ENCODE results near the gene PAM. TPM values are rescaled to one million over a fixed set of nuclear protein-coding genes. Genes with fewer than 3 reads are reported as not detected.
"Not testable (repeated sequence)": the region's sequence is repeated elsewhere in the genome, so short reads cannot be mapped to it uniquely, and the experiment has no call there.

The PAM gene
- total RNA-seq, 1 donor from 2014 or later, result 200 TPM

DNA sequence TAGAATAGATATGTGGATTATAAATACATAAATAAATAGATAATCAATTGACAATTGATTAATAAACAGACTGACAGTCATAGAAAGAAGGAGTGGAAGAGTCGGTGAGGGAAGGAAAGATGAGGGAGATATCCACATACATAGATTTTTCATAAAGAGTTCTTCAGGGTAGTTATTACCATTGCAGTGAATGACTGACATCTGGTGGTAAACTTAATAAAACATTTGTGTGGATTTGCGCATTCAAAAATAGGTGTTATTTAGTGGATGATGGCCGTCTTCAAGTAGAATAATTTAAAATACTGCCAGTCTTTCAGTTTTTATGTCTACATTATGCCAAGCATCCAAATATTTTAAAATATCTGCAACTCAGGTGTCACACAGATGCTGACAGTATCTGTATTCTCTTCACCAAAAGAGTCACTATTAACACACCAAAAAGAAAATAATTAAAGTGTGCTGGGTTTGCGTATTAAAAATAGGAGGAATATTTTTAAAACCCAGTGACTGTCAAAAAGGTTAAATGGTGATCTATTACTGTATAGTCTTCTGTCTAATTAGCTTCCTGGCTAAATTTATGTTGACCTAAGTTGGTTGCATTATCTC is 286.1 kb downstream of the PAM start:
- TF ChIP-seq, protein P1, sequence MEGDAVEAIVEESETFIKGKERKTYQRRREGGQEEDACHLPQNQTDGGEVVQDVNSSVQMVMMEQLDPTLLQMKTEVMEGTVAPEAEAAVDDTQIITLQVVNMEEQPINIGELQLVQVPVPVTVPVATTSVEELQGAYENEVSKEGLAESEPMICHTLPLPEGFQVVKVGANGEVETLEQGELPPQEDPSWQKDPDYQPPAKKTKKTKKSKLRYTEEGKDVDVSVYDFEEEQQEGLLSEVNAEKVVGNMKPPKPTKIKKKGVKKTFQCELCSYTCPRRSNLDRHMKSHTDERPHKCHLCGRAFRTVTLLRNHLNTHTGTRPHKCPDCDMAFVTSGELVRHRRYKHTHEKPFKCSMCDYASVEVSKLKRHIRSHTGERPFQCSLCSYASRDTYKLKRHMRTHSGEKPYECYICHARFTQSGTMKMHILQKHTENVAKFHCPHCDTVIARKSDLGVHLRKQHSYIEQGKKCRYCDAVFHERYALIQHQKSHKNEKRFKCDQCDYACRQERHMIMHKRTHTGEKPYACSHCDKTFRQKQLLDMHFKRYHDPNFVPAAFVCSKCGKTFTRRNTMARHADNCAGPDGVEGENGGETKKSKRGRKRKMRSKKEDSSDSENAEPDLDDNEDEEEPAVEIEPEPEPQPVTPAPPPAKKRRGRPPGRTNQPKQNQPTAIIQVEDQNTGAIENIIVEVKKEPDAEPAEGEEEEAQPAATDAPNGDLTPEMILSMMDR (conservative IDR thresholded peaks at IDR 0.05; ENCODE audit: low read depth, low read length), result peak; percentile 47
- DNase-seq (ENCODE audit: low read depth), result peak; percentile 12
- no peak overlapping the region for H3K4me3 ChIP-seq (ENCODE audit: low read depth, low read length)

DNA sequence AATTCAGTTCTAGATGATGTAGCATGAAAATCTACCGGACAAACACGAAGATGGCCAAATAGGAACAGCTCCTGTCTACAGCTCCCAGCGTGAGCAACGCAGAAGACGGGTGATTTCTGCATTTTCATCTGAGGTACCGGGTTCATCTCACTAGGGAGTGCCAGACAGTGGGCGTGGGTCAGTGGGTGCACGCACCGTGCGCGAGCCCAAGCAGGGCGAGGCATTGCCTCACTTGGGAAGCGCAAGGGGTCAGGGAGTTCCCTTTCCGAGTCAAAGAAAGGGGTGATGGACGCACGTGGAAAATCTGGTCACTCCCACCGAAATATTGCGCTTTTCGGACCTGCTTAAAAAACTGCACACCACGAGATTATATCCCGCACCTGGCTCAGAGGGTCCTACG is 291.6 kb downstream of the PAM start:
- H3K4me3 ChIP-seq (ENCODE audit: low read depth, low read length), result not testable (repeated sequence)

DNA sequence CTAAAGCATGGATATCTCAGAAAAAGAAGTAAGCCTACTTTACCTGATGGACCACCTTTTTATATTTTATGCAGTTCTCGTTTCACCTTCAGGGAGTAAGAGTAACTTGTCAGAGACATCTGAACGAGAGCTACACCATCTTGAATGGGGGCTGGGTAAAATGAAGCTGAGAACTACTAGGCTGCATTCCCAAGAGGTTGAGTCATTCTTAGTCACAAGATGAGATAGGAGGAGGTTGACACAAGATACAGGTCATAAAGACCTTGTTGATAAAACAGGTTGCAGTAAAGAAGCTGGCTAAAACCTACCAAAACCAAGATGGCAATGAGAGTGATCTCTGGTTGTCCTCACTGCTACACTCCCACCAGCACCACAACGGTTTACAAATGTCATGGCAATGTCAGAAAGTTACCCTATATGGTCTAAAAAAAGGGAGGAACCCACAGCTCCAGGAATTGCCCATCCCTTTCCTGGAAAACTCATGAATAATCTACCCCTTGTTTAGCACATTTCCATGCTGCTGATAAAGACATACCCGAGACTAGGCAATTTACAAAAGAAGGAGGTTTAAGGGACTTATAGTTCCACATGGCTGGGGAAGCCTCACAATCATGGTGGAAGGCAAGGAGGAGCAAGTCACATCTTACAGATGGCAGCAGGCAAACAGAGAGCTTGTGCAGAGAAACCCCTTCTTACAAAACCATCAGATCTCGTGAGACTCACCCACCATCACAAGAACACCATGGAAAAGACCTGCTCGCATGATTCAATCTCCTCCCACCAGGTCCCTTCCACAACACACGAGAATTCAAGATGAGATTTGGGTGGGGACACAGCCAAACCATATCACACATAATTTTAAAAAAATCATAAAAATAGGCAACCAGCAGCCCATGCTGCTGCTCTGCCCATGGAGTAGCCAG is 302.4 kb downstream of the PAM start:
- DNase-seq (ENCODE audit: low read depth), result peak; percentile 16
- no peak overlapping the region for H3K4me3 ChIP-seq (ENCODE audit: low read depth, low read length)
- TF ChIP-seq, protein P1 (conservative IDR thresholded peaks at IDR 0.05; ENCODE audit: low read depth, low read length), result no peak

More for the DNA sequence above, 291.6 kb downstream of the PAM start:
- not testable (repeated sequence) for DNase-seq (ENCODE audit: low read depth)

DNA sequence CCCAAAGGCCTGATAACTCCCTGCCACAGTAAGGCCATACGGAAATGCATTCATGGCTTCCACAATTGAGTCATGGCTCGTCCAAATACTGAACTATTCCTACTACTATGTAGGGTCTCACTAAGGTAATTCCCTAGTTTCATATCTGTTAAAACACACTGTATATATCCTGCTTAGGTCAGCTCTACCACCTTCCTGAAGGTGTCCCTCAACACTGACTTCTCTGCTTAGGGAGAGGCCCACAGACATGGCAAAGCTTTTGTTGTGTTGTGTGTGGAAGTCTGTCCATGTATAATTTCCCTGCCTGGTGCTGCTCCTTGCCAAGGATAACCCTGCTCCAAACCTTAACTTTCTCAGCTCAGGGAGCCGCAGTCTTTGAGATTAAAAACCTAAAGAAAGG is 304.4 kb downstream of the PAM start:
- TF ChIP-seq, protein P1 (conservative IDR thresholded peaks at IDR 0.05; ENCODE audit: low read depth, low read length), result no peak
- no peak for DNase-seq (ENCODE audit: low read depth)
- no peak overlapping the region for H3K4me3 ChIP-seq (ENCODE audit: low read depth, low read length)

DNA sequence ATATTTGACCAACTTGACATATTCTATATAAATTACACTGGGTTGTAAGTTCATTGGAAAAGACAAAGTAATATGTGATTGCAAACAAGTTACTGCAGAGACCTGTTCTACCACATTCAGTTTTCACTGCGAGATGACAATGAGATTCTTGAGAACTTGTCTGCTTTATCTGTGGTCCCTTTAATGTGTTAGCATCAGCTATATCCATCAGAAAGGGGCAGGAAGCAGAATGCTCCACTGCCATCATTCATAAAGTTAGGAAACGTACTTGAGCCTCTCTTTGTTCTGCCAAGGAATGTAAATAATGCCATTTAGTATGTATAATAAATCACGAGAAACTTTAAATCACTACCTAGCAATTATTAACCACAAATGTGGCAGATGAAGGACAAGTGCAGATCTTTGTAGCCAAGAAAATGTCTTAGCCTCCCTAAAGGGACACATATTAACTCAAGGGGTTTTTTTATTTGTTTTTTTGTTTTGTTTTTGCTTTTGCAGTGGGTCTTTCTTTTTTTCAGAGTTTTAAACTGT is 305.4 kb downstream of the PAM start:
- no peak overlapping the region for H3K4me3 ChIP-seq (ENCODE audit: low read depth, low read length)
- DNase-seq (ENCODE audit: low read depth), result no peak
- TF ChIP-seq, protein P1 (conservative IDR thresholded peaks at IDR 0.05; ENCODE audit: low read depth, low read length), result no peak

DNA sequence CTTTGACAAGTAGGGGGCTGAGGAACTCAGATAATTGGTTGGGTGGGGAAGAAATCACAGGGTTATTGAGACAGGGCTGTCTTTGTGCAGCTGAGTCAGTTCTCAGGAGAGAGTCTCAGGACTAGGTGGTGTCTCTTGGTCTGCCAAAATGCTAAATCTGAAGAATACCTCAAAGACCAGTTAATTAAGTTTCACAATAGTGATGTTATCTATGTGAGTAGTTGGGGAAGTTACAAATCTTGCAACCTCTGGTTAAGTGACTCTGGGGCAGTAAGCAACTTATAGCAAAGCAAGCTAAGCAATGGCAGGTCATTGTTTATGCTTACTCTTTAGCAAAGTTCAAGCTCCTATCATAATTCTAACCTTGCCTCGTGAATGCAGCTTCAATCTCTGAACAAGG is 311.2 kb downstream of the PAM start:
- no peak overlapping the region for H3K4me3 ChIP-seq (ENCODE audit: low read depth, low read length)
- TF ChIP-seq, protein P1 (conservative IDR thresholded peaks at IDR 0.05; ENCODE audit: low read depth, low read length), result no peak
- no peak for DNase-seq (ENCODE audit: low read depth)

DNA sequence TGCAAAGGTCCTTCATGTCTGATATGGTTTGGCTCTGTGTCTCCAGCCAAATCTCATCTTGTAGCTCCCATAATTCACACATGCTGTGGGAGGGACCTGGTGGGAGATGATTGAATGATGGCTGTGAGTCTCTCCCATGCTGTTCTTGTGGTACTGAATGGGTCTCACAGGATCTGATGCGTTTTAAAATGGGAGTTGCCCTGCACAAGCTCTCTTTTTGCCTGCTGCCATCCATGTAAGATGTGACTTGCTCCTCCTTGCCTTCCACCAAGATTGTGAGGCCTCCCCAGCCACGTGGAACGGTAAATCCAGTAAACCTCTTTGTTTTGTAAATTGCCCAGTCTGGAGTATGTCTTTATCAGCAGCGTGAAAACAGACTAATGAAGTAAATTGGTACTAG is 318.4 kb downstream of the PAM start:
- DNase-seq (ENCODE audit: low read depth); H3K4me3 ChIP-seq (ENCODE audit: low read depth, low read length): not testable (repeated sequence)
